Measurements from ENCODE around the gene BAHCC1. TPM values are rescaled to one million over a fixed set of nuclear protein-coding genes. Genes with fewer than 3 reads are reported as not detected.

BAHCC1 gene
- total RNA-seq, 5 donors from 2014 or later (not counting 1 experiment from before 2014, with no cell fraction given), result 0.23 to 0.82 (median 0.33) TPM

- no peaks in the 10 kb centered on the region for H3K36me3 ChIP-seq (ENCODE audit: control insufficient read depth in 2 of 2, extremely low read depth in 1 of 2, insufficient read depth in 1 of 2, low read length in 1 of 2)
- no peak overlapping the region for H3K27ac ChIP-seq (ENCODE audit: low read length)
- CTCF ChIA-PET, result no interaction called here
- WGBS (ENCODE audit: insufficient coverage), result 0% methylated on average over 4 of the region's 10 CpGs
- no peak for DNase-seq
- ATAC-seq (replicated peaks in 1 of 4), result peak in 1 of 4 experiments; percentile 28
- Mint-ChIP-seq H3K9me3 (no peaks in the 10 kb centered on the region), H3K27ac (no peak overlapping the region), H3K27me3 (peaks cover 13 to 27% of the 10 kb centered on the region in 2 donors), H3K36me3 (no peaks in the 10 kb centered on the region), H3K4me1 (peaks cover 0 to 3% (median 2%) of the 10 kb centered on the region in 3 donors), H3K4me3 (no peak overlapping the region)
- H3K4me1 ChIP-seq (ENCODE audit: control insufficient read depth in 1 of 2, extremely low read depth in 1 of 2, insufficient read depth in 2 of 2, low read length in 2 of 2), result peaks cover 0 to 9% of the 10 kb centered on the region in 2 experiments
- POLR2A ChIA-PET, result no interaction called here
- no peaks in the 10 kb centered on the region for H3K9me3 ChIP-seq
- H3K4me3 ChIP-seq (ENCODE audit: control insufficient read depth in 1 of 2, extremely low read depth in 1 of 2, low read length in 1 of 2), result no peak overlapping the region
- H3K27me3 ChIP-seq (replicated peaks in 1 of 2; ENCODE audit: control insufficient read depth in 2 of 2, extremely low read depth in 1 of 2, insufficient read depth in 2 of 2, low read length in 1 of 2), result peaks cover 0 to 78% of the 10 kb centered on the region in 2 experiments
Measured at GRCh38 chr17:81438688-81439087, 43.4 kb downstream of the BAHCC1 start.

- no peaks in the 10 kb centered on the region for H3K36me3 ChIP-seq (ENCODE audit: control insufficient read depth in 2 of 2, extremely low read depth in 1 of 2, insufficient read depth in 1 of 2, low read length in 1 of 2)
- H3K27ac ChIP-seq (ENCODE audit: low read length), result no peak overlapping the region
- H3K9me3 ChIP-seq, result no peaks in the 10 kb centered on the region
- WGBS (ENCODE audit: insufficient coverage), result 64% methylated on average over 2 of the region's 14 CpGs
- peaks cover 0 to 66% of the 10 kb centered on the region in 2 experiments for H3K27me3 ChIP-seq (replicated peaks in 1 of 2; ENCODE audit: control insufficient read depth in 2 of 2, extremely low read depth in 1 of 2, insufficient read depth in 2 of 2, low read length in 1 of 2)
- DNase-seq (no peak), ATAC-seq (replicated peaks in 1 of 4) (no peak)
- no peaks in the 10 kb centered on the region for H3K36me3 Mint-ChIP-seq
- CTCF ChIA-PET, result no interaction called here
- no peak overlapping the region for H3K4me3 ChIP-seq (ENCODE audit: control insufficient read depth in 1 of 2, extremely low read depth in 1 of 2, low read length in 1 of 2)
- POLR2A ChIA-PET, result no interaction called here
- H3K4me1 ChIP-seq (ENCODE audit: control insufficient read depth in 1 of 2, extremely low read depth in 1 of 2, insufficient read depth in 2 of 2, low read length in 2 of 2), result peaks cover 0 to 9% of the 10 kb centered on the region in 2 experiments
- no peaks in the 10 kb centered on the region for H3K9me3 Mint-ChIP-seq
- H3K4me3 Mint-ChIP-seq, result no peak overlapping the region
- peaks cover 12 to 22% of the 10 kb centered on the region in 2 donors for H3K27me3 Mint-ChIP-seq
- H3K4me1 Mint-ChIP-seq, result peaks cover 0 to 3% (median 2%) of the 10 kb centered on the region in 3 donors
- H3K27ac Mint-ChIP-seq, result no peak overlapping the region
Measured at GRCh38 chr17:81440051-81440471, 44.8 kb downstream of the BAHCC1 start.

- WGBS (ENCODE audit: insufficient coverage), result 75% methylated on average over 19 of the region's 24 CpGs
- Histone ChIP-seq H3K27ac (ENCODE audit: low read length) (no peak overlapping the region), H3K36me3 (ENCODE audit: control insufficient read depth in 2 of 2, extremely low read depth in 1 of 2, insufficient read depth in 1 of 2, low read length in 1 of 2) (no peaks in the 10 kb centered on the region), H3K27me3 (replicated peaks in 1 of 2; ENCODE audit: control insufficient read depth in 2 of 2, extremely low read depth in 1 of 2, insufficient read depth in 2 of 2, low read length in 1 of 2) (peaks cover 0 to 62% of the 10 kb centered on the region in 2 experiments), H3K4me1 (ENCODE audit: control insufficient read depth in 1 of 2, extremely low read depth in 1 of 2, insufficient read depth in 2 of 2, low read length in 2 of 2) (peaks cover 0 to 9% of the 10 kb centered on the region in 2 experiments), H3K9me3 (no peaks in the 10 kb centered on the region), H3K4me3 (ENCODE audit: control insufficient read depth in 1 of 2, extremely low read depth in 1 of 2, low read length in 1 of 2) (no peak overlapping the region)
- Mint-ChIP-seq H3K4me1 (peaks cover 0 to 3% (median 2%) of the 10 kb centered on the region in 3 donors), H3K27ac (no peak overlapping the region), H3K9me3 (no peaks in the 10 kb centered on the region), H3K27me3 (peaks cover 9 to 17% of the 10 kb centered on the region in 2 donors), H3K36me3 (no peaks in the 10 kb centered on the region), H3K4me3 (no peak overlapping the region)
- DNase-seq, result no peak
- POLR2A ChIA-PET, result no interaction called here
- ATAC-seq (replicated peaks in 1 of 4), result no peak
- CTCF ChIA-PET, result no interaction called here
Measured at GRCh38 chr17:81440511-81441244, 45.4 kb downstream of the BAHCC1 start.

DNA sequence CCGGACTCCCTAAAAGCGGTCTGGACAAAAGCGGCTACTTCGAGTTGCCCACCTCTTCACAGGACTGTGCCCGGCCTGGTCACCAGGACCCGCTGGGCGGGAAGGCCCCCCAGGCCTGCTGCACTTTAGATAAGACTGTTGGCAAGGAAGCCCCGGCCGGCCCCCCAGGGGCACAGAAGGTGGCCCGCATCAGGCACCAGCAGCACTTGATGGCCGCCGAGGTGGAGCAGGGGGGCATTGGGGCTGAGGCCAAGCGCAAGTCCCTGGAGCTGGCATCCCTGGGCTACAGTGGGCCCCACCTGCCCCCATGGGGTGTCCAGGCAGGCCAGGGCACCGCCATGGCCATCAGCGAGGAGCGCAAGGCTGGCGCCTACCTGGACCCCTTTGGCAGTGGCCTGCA lies 47.5 kb downstream of the BAHCC1 start:
- ATAC-seq (replicated peaks in 1 of 4) (no peak), DNase-seq (no peak)
- ChIA-PET POLR2A (no interaction called here), CTCF (no interaction called here)
- Histone ChIP-seq H3K27ac (ENCODE audit: low read length) (no peak overlapping the region), H3K9me3 (no peaks in the 10 kb centered on the region), H3K4me3 (ENCODE audit: control insufficient read depth in 1 of 2, extremely low read depth in 1 of 2, low read length in 1 of 2) (no peak overlapping the region), H3K36me3 (ENCODE audit: control insufficient read depth in 2 of 2, extremely low read depth in 1 of 2, insufficient read depth in 1 of 2, low read length in 1 of 2) (no peaks in the 10 kb centered on the region), H3K27me3 (replicated peaks in 1 of 2; ENCODE audit: control insufficient read depth in 2 of 2, extremely low read depth in 1 of 2, insufficient read depth in 2 of 2, low read length in 1 of 2) (peaks cover 0 to 52% of the 10 kb centered on the region in 2 experiments), H3K4me1 (ENCODE audit: control insufficient read depth in 1 of 2, extremely low read depth in 1 of 2, insufficient read depth in 2 of 2, low read length in 2 of 2) (peaks cover 0 to 9% of the 10 kb centered on the region in 2 experiments)
- H3K4me1 Mint-ChIP-seq, result peaks cover 0 to 3% (median 2%) of the 10 kb centered on the region in 3 donors
- no peaks in the 10 kb centered on the region for H3K9me3 Mint-ChIP-seq
- H3K4me3 Mint-ChIP-seq, result no peak overlapping the region
- WGBS (ENCODE audit: insufficient coverage), result 91% methylated on average over 17 of the region's 17 CpGs
- no peaks in the 10 kb centered on the region for H3K36me3 Mint-ChIP-seq
- no peak overlapping the region for H3K27ac Mint-ChIP-seq
- peaks cover 9 to 13% of the 10 kb centered on the region in 2 donors for H3K27me3 Mint-ChIP-seq

GRCh38 chr17:81443269-81443668 lies 48.0 kb downstream of the BAHCC1 start:
- Mint-ChIP-seq H3K36me3 (no peaks in the 10 kb centered on the region), H3K4me1 (peaks cover 0 to 3% (median 2%) of the 10 kb centered on the region in 3 donors), H3K9me3 (no peaks in the 10 kb centered on the region), H3K27me3 (peaks cover 5 to 9% of the 10 kb centered on the region in 2 donors), H3K4me3 (no peak overlapping the region), H3K27ac (no peak overlapping the region)
- Histone ChIP-seq H3K27me3 (replicated peaks in 1 of 2; ENCODE audit: control insufficient read depth in 2 of 2, extremely low read depth in 1 of 2, insufficient read depth in 2 of 2, low read length in 1 of 2) (peaks cover 0 to 52% of the 10 kb centered on the region in 2 experiments), H3K4me1 (ENCODE audit: control insufficient read depth in 1 of 2, extremely low read depth in 1 of 2, insufficient read depth in 2 of 2, low read length in 2 of 2) (peaks cover 0 to 9% of the 10 kb centered on the region in 2 experiments), H3K9me3 (no peaks in the 10 kb centered on the region), H3K36me3 (ENCODE audit: control insufficient read depth in 2 of 2, extremely low read depth in 1 of 2, insufficient read depth in 1 of 2, low read length in 1 of 2) (no peaks in the 10 kb centered on the region), H3K4me3 (ENCODE audit: control insufficient read depth in 1 of 2, extremely low read depth in 1 of 2, low read length in 1 of 2) (no peak overlapping the region), H3K27ac (ENCODE audit: low read length) (no peak overlapping the region)
- ATAC-seq (replicated peaks in 1 of 4) (no peak), DNase-seq (no peak)
- POLR2A ChIA-PET, result no interaction called here
- 96% methylated on average over 19 of the region's 20 CpGs for WGBS (ENCODE audit: insufficient coverage)
- CTCF ChIA-PET, result no interaction called here

DNA sequence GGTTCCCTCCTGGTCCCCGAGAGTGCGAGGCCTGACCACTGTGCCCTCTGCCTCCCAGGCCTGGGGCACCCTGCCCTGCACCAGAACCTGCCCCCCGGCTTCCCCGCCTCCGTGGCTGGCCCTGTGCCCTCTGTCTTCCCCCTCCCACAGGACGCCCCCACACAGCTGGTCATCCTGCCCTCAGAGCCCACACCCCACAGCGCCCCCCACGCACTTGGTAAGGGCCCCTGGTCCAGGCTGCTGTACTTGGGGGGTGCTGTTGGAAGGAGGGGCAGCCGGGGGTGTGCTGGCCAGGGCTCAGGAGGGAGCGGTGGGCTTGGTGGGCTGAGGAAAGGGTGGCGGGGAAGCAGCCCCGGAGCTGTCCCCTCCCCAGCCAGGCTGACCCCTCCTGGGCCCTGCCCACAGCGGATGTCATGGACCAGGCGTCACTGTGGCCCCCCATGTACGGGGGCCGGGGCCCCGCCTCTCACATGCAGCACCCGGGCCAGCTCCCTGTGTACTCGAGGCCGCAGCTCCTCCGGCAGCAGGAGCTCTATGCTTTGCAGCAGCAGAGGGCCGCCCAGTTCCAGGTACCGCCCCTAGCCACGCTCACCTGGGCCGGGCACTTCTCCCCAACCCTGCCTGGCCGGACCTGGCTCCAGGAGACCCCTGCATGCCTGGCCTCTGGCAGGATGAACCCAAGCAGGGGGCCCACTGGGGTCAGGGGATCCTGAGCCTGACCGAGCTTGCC lies 49.5 kb downstream of the BAHCC1 start:
- Mint-ChIP-seq H3K4me3 (no peak overlapping the region), H3K4me1 (no peaks in the 10 kb centered on the region), H3K27ac (no peak overlapping the region), H3K36me3 (no peaks in the 10 kb centered on the region), H3K27me3 (peaks cover 0 to 6% of the 10 kb centered on the region in 2 donors), H3K9me3 (no peaks in the 10 kb centered on the region)
- Histone ChIP-seq H3K27me3 (replicated peaks in 1 of 2; ENCODE audit: control insufficient read depth in 2 of 2, extremely low read depth in 1 of 2, insufficient read depth in 2 of 2, low read length in 1 of 2) (peaks cover 0 to 51% of the 10 kb centered on the region in 2 experiments), H3K36me3 (ENCODE audit: control insufficient read depth in 2 of 2, extremely low read depth in 1 of 2, insufficient read depth in 1 of 2, low read length in 1 of 2) (no peaks in the 10 kb centered on the region), H3K9me3 (no peaks in the 10 kb centered on the region), H3K4me3 (ENCODE audit: control insufficient read depth in 1 of 2, extremely low read depth in 1 of 2, low read length in 1 of 2) (no peak overlapping the region), H3K4me1 (ENCODE audit: control insufficient read depth in 1 of 2, extremely low read depth in 1 of 2, insufficient read depth in 2 of 2, low read length in 2 of 2) (no peaks in the 10 kb centered on the region), H3K27ac (ENCODE audit: low read length) (no peak overlapping the region)
- 80% methylated on average over 16 of the region's 27 CpGs for WGBS (ENCODE audit: insufficient coverage)
- no peak for ATAC-seq (replicated peaks in 1 of 4)
- DNase-seq, result no peak
- ChIA-PET CTCF (no interaction called here), POLR2A (no interaction called here)

Measured in T-cell (primary cell).